GDM1 (cell line): ENCODE results near the gene FOXP3.

Experiments used
- DNase-seq: peaks from one replicate; lab custom pipeline; 2025; lab: John Stamatoyannopoulos, UW

The FOXP3 gene

GRCh38 chrX:49273181-49273727 lies 8.7 kb upstream of the FOXP3 start:
- DNase-seq: no peak

- no peak for DNase-seq
Observed at GRCh38 chrX:49272421-49272820, 7.9 kb upstream of the FOXP3 start.

GRCh38 chrX:49271341-49271740 lies 6.8 kb upstream of the FOXP3 start:
- no peak for DNase-seq

GRCh38 chrX:49270249-49270921 lies 5.9 kb upstream of the FOXP3 start:
- no peak for DNase-seq

GRCh38 chrX:49269767-49270248 lies 5.3 kb upstream of the FOXP3 start, which contains the start of gene PPP1R3F:
Gene PPP1R3F (plus strand): TSS chrX:49269793. CDS start chrX:49269870, 77 bp downstream.
- no peak for DNase-seq

GRCh38 chrX:49269010-49269766 lies 4.7 kb upstream of the FOXP3 start:
- peak; percentile 96 for DNase-seq

- no peak for DNase-seq
Observed at GRCh38 chrX:49268702-49269009, 4.1 kb upstream of the FOXP3 start.

- DNase-seq: no peak
Observed at GRCh38 chrX:49266523-49267445, 2.3 kb upstream of the FOXP3 start.

GRCh38 chrX:49263631-49264030 lies 879 bp downstream of the FOXP3 start:
- DNase-seq: no peak

- DNase-seq: no peak
Observed at GRCh38 chrX:49262603-49263002, 1.9 kb downstream of the FOXP3 start.

- DNase-seq: no peak
Observed at GRCh38 chrX:49260221-49260985, 4.1 kb downstream of the FOXP3 start.

GRCh38 chrX:49258749-49259124 lies 5.8 kb downstream of the FOXP3 start:
- DNase-seq: no peak

GRCh38 chrX:49257846-49258748 lies 6.4 kb downstream of the FOXP3 start:
- DNase-seq: no peak

- no peak for DNase-seq
Observed at GRCh38 chrX:49257074-49257790, 7.3 kb downstream of the FOXP3 start.

GRCh38 chrX:49256268-49256995 lies 8.1 kb downstream of the FOXP3 start:
- DNase-seq: no peak

- no peak for DNase-seq
Observed at GRCh38 chrX:49254639-49255038, 9.9 kb downstream of the FOXP3 start.

GRCh38 chrX:49251325-49251724 lies 13.2 kb downstream of the FOXP3 start:
- no peak for DNase-seq

- no peak for DNase-seq
Observed at GRCh38 chrX:49250578-49250977, 13.9 kb downstream of the FOXP3 start.

- no peak for DNase-seq
Observed at GRCh38 chrX:49250066-49250465, 14.4 kb downstream of the FOXP3 start.
